GM18499 (cell line): Measurements from ENCODE around the gene STX7.
"Not testable (repeated sequence)": the region's sequence is repeated elsewhere in the genome, so short reads cannot be mapped to it uniquely, and the experiment has no call there.

Experiments used
- ATAC-seq: cut with Tn5 transposase; IDR thresholded peaks from one replicate; pipeline ENCODE4 v1.9.1; 2021; ENCODE audit warnings: moderate number of reproducible peaks; ENCODE audit not compliant: insufficient read depth, unreplicated experiment

Gene STX7, protein sequence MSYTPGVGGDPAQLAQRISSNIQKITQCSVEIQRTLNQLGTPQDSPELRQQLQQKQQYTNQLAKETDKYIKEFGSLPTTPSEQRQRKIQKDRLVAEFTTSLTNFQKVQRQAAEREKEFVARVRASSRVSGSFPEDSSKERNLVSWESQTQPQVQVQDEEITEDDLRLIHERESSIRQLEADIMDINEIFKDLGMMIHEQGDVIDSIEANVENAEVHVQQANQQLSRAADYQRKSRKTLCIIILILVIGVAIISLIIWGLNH

DNA sequence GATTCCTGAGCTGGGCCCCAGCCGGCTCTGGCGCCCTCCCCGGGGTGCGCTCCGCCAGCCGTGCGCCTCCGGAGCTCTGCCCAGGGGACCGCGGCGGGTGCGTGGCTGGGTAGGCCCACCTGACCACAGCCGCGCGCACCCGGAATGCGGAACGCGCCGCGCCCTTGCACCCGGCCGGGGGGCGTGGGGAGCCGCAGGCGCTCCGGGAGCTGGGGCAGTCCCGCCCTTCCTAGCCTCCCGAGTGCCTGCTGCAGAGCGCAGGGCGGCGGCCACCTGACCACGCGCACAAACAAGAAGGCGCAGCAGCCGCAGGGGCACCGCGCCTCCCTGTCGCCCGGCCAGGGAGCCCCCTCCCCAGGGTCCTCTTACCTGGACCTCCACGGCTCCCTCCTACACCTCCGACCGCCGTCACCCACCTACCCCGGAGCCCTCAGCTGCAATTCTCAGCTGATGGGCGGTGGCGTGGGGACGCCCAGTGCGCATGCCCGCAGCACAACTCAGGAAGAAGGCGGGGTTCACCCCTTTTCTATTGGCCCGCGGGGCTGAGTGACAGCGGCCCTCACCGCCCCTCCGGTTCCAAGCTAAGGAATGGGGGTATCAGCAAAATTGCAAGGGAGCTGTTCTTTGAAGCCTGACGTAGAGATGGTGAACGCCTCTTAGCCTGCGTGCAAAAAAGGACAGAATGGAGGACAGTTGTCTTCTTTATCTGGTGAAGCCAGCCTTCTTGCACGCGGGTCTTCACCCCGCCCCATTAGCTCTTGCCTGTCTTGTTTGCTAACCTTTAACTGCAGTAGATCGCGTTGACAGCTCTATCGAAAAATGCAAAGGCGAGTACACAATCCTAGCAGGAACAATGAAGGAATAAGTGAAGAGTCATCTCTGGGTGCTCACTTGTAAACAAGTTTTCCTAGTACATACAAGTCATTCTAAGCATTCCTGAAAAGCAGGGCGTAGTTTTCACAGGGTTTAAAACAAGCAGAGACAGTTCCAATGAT lies at the start of gene STX7:
STX7 (minus strand) TSS at position 479 of the 995 bp plus-strand sequence. CDS start 9,586 bp downstream, outside the sequence.
- peak; percentile 76 for ATAC-seq

DNA sequence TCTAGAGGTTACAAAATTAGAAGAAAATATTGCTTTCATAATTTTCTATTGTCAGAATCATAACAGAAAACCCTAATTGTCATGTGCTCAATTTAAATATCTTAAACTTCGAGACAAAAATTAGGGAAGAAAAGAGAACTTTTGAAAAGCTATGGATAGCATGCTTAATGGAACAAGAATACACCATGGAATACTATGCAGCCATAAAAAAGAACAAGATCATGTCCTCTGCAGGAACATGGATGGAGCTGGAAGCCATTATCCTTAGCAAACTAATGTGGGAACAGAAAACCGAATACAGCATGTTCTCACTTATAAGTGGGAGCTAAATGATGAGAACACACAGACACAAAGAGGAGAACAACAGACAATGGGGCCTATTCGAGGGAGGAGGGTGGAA lies 47.2 kb upstream of the STX7 start:
- ATAC-seq: not testable (repeated sequence)

DNA sequence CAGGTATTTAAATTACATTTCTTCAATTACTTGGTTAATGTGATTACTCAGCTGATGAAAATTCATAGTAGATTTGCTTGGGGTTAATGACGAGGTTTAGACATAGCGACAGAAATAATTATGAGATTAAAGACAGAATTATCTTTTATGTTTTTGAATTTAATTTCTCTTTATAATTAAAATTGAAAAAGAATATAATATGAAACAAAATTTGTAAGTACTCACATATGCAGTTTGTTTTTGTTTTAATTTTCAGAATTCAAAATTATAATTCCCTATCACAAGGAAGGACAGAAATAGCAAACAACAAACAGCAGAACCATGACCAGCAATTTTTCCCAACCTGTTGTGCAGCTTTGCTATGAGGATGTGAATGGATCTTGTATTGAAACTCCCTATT lies 39.5 kb upstream of the STX7 start, which contains the start of gene TAAR8:
TAAR8 (plus strand) TSS at position 301 of the 400 bp plus-strand sequence; CDS start at position 322, 21 bp downstream.
- ATAC-seq: no peak

DNA sequence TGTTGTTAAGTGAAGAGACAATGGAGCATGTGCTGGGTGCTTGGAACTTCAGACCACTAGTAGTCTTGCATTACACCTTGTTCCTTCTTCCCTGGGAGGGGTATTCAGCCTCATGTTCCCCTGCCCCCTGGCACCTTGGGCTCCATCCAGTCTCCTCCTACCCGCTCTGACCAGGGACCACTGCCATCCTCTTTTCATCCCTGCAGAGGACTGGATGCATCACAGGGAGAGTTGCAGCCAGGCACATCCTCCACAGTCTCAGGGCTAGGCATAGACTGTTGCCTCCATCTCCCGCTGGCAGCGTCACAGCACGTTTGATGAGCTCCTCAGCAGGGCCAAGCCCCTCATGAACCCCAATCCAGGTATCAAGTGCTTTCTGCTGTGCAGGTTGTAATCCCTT lies 38.3 kb upstream of the STX7 start:
- no peak for ATAC-seq

DNA sequence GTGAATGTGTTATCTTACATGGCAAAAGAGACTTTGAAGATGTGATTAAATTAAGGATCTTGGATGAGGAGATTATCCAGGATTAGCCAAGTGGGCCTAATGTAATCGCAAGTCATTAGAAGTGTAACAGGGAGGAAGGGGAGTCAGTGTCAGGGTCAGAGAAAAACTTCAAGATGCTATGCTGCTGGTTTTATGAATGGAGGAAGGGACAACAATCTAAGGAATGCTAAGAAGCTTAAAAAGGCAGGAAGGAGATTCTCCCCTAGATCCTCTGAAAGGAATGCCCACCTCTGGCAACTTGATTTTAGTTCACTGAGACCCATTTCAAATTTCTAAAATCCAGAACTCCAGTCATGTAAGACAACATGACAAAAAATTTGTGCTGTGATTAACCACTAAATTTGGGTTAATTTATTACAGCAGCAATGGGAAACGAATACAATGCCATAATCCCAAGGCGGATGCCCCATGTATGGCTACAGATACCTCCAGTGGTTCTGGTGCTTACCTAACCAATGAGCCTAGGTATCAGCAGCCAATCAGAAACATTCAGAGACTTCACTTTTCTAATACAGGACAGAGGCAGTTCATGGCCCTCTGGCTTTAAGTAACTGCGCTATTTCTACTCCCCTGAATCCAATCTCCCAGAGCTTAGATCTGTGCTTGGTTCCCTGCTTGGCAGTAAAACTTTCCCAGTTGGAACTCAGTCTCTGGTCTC lies 36.0 kb upstream of the STX7 start:
- no peak for ATAC-seq

DNA sequence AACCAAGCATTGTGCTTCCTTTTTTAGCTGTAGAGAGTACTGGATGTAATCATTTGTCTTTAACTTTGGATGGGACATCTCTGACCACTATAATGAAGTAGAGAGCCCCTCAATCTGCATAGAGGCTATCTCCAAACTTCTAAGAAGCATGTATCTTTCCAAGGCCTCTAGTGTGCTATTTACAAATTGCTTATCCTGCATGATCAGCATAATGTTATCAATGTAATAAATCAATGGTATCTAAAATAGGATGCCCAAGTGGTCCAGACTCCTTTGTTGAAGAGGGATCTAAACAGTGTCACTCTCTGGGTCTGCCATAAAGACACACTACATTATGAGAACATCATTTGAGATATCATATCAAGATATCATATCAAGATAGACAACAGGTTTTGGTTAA lies 31.9 kb upstream of the STX7 start:
- ATAC-seq: no peak

DNA sequence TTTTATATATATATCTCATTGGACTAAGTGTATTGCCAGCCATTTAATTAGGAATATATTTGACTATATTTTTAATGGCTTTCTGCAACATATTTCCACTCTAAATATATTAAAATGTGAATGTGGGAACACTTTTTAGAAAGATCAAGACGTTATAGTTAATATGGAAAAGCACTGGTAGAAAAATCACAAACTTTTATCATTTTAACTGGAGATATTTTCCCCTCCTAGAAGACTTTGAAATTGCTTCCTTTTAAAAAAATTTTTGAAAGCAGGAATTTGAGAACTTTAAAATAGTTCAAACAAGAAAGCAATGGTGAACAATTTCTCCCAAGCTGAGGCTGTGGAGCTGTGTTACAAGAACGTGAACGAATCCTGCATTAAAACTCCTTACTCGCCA lies 25.1 kb upstream of the STX7 start, which contains the start of gene TAAR9:
TAAR9 (plus strand) TSS at position 301 of the 400 bp plus-strand sequence; CDS start at position 314, 13 bp downstream.
- no peak for ATAC-seq

DNA sequence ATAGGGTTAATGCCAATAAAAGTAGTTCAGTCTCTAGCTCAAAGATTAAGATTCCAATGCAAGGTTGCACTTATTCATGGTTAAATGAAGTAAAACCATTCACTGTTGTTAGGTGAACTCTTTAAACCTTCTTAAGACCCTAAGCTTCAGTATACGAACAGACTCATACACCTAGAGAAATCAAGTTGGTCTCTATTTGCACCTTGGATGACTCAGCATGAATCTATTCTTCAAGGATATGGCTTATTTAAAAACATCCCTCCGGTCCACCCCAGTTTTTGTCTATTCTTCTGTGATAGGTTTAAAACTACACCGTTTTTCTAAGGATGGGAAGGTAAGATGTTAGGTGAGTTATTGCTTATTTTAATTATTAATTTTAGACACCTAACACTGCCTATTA lies 24.2 kb upstream of the STX7 start:
- ATAC-seq: no peak

DNA sequence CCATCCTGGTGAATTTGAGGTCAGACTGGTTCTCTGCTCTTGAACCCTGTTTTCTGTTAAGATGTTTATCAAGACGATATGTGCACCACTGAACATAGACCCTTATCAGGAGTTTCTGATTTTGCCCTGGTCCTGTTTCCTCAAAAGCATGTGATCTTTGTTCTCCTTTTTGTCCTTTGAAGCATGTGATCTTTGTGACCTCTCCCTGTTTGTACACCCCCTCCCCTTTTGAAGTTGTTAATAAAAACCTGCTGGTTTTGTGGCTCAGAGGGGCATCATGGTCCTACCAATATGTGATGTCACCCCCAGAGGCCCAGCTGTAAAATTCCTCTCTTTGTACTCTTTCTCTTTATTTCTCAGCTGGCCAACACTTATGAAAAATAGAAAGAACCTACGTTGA lies 21.6 kb upstream of the STX7 start:
- ATAC-seq: not testable (repeated sequence)

DNA sequence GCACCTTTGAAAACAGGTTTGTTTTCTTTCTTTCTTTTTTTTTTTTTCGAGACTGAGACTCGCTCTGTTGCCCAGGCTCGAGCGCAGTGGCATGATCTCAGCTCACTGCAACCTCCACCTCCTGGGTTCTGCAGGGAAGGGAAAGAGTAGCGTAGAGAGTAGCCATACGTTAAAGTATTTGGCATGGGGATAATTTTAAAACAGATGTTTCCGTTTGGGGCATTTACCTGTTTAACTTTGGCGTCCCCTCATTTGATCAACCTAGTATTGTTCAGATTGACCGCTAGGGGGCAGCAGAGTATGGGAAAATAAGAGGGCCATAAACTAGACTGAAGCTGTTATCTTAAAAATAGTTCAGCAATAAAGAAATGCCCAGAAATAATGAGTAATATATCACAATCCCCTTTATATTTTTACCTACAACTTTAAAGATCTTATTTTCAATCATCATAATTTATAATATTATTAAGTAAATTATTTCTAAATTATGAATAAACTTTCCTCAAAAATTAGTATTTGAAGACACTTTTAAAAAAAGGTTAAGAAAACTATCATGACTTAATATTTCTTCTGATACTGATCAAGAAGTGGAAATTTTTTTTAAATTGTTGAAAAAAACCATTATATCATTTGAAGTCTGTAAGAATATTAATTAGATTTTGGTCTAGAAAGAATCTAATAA lies 17.5 kb upstream of the STX7 start:
- peak; percentile 68 for ATAC-seq

DNA sequence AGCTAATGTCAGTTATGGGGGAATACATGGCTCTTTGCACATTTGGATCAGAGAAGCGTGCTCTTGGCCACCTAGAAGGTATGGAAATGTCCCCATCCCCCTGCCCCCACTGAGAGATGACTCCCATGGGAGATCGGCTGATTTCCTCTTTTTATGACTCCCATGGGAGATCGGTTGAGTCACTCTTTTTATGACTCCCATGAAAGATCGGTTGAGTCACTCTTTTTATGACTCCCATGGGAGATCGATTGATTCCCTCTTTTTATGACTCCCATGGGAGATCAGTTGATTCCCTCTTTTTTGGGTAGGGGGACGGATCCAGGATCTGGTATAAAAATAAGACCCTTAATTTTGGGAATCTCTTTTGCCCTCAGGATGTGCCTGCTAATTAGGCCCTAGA lies 14.9 kb upstream of the STX7 start:
- no peak for ATAC-seq

DNA sequence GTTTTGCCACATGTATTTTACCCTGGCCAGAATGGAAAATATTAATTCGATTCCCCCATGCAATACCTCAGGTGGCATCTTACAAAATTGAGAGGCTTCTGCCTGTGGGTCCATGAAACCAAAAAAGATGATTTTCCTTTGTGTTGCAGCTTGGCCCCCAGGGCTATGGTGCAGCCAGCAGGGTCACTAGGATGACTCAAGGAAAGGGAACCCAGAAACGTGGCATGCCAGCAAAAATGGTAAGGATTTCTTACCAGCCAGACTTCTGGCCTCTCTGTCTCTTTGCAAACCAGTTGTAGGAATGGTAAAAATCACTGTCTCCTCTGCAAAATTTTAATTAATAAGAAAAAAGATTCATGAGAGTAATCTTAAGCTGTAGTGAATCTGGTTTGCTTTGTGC lies 13.5 kb upstream of the STX7 start:
- no peak for ATAC-seq

DNA sequence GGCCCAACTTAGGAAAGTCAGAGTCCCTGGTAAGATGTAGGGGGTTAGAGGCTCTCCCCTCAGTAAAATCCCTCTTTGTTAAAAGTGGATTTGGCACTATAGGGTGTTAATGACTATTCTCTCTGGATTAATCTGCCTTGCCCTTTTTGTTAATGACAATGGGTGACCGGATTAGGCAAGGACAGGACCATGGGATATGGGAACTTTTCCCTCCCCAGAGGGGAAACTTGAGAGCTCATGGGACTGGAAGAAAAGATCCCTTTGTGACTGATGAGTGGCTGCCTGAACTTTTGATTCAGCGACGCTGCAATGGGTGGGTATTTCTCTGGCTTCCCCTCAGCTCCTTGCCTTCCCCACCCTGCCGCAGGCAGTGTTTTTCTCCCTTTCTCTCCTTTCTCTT lies 12.9 kb upstream of the STX7 start:
- no peak for ATAC-seq

DNA sequence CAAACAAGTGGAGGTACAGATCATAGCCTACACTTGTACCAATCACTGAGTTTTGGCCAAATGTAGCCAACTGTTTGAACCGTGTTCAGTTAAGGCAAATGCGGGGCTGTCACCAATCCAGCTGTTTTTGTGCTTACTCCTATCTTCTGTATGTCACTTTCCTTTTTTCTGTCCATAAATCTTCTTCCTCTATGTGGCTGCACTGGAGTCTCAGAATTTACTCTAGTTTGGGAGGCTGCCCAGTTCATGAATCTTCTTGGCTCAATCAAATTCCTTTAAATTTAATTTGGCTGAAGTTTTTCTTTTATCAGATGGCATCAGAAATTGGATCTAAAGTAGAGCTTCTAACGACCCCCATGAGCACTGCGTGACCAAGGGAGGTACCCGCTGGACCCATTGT lies 11.7 kb upstream of the STX7 start:
- ATAC-seq: no peak

DNA sequence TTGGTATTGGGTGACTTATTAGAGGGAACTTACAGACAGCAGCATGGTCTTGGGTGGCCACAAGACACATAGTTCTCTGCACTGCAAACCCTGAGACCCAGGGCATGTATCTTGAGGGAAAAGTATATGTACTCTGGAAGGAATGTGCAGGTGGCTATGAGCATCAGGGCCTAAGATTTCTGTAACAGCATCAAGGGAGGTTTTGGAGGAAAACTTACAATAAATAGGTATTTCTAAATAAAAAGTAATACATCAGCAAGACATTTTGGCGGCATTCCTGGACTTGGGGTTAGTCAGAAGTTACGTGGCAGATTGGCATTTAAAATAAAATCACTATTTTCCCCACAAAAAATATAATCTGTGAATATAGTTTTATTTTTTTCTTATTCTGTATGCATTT lies 8.0 kb upstream of the STX7 start:
- no peak for ATAC-seq

DNA sequence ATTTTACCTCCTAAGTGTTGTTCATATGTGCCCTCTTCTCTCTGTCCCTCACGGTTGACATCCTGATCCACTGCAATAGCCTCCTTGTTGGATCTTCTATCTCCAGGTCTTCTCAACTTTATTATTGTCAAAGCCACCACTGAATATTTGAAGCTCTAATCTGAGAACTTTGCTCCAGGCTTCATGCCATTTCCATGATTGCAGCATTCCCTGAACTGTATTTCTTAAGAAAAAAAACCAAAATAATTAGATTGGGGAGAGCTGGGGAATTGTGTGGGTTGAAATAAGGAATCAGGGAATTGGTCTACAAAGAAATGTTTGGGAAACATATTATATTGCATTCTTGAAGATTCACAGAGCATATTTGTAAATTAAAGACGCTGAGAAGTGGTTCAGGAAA lies 2.5 kb upstream of the STX7 start:
- ATAC-seq: no peak

DNA sequence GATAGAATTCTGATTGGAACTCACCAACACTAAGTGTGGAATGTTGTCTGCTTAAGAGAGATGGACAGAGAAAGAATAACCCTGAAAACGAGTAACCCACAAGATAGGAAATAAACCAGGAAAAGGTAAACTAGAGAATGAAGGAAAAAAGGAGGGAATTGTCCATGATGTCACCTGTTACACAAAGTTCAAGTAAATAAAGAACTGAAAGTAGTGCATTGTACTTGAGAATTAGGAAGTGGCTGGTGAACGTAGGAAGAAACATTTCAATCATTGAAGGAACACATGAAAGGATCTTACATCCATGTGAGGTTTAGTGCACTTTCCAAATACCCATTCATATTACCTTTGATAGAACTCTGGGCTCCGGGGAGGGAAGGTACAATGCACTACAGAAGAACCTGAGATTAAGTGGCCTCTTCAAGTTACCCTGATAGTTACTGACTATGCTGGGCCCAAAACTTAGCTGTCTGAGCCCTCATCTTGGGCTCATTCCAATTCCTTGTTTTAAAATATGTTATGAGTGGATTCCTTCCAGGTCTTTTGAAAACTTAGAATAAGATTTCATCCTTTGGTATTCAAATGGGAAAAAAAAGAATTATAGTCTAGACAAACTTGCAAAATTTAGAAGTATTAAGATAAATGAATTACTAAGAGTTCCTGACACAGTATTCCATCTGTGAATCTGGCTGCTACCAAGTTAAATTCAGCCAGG lies 1.1 kb upstream of the STX7 start:
- ATAC-seq: no peak

DNA sequence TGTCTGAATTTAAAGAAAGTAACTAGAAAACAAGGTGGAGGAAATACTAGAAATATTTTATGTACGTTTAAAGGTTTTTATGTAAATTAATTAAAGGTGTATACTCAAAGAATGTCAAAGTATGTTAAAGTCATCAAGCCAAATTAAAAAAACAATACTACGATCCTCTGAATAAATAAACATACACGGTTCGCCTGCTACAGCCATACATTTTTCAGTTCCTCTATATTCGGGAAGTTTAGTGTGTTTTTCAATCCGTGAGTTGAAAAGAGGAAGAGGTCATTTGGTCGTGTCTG lies 626 bp downstream of the STX7 start:
- ATAC-seq: no peak

DNA sequence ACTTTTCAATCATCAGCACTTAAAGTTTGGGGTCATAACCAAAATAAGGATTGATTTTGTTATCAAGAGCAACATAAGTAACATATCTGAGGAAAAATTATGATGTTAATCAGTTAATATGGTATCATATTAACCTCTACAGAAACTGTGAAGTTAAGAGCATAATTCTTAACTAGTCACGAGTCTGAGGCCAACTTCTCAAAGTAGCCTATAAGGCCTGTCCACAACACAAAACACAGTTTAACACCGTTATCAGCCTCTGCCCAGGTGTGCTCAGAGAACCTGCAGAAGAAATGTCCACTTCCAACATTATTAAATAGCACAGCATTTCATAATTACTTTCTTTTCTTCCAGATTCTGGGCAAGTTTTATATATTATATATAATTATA lies 1.1 kb downstream of the STX7 start:
- ATAC-seq: no peak
